Measurements from ENCODE around the gene THOC2.
"Not testable (repeated sequence)": the region's sequence is repeated elsewhere in the genome, so short reads cannot be mapped to it uniquely, and the experiment has no call there.

THOC2 gene

GRCh38 chrX:123734079-123734478 lies 1.2 kb upstream of the THOC2 start:
- DNase-seq: not testable (repeated sequence)

DNA sequence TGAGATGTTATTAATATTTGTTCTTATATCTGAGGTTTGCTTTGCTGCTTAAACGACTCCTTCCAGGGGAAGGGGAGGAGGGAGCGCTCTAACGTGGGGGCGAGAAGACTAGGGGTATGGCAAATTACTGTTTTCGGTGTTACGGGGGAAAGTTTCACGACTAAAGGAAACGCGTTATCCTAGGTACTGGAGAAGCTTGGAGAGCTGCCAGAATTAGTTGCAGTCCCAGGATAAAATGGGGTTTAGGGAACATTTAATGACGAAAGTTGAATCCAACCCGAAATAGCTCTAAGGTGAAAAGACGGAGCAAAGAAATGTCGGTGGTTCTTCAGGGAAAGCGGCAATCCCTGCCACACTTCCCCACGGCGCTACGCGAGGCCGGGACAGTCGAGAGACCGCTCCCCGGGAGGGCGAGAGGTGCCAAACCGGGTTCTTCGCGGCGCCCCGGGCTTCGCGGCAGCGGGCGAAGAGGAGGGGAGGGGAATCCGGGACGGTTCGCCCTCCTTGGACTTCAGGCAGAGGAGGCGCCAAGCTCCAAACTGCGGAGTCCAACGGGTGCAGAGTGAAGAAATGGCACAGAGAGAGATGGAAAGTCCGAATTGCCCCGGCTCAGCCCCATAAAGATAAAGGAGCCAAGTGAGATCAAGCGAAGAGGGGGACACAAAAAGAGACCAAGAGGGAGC lies 724 bp downstream of the THOC2 start:
- no peak for DNase-seq

GRCh38 chrX:123731258-123731986 lies 1.4 kb downstream of the THOC2 start:
- DNase-seq: no peak

DNA sequence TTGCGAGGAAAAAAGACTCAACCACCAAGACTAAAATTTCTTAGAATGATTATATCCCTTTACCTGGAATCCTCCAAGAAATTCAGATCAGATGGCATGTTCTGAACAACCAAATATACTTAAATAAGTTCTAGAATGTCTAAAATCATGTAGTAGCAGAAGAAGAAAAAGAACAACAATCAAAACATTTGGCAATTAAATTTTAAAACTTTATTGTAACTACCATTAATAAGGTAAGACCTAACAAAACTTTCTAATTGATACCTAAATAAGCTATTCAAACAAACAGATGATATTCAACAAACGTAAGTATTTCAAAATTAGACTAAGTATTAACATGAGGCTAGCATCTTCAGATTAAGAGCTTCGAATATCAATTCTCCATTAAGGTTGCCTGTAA lies 4.3 kb downstream of the THOC2 start:
- no peak for DNase-seq

- no peak for DNase-seq
These were observed 4.8 kb downstream of the THOC2 start for GRCh38 chrX:123728016-123728415.

DNA sequence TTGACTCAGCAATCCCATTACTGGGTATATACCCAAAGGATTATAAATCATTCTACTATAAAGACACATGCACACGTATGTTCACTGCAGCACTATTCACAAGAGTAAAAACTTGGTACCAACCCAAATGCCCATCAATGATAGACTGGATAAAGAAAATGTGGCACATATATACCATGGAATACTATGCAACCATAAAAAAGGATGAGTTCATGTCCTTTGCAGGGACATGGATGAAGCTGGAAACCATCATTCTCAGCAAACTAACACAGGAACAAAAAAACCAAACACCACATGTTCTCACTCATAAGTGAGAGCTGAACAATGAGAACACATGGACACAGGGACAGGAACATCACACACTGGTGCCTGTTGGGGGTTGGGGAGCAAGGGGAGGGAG lies 10.7 kb downstream of the THOC2 start:
- DNase-seq: not testable (repeated sequence)

DNA sequence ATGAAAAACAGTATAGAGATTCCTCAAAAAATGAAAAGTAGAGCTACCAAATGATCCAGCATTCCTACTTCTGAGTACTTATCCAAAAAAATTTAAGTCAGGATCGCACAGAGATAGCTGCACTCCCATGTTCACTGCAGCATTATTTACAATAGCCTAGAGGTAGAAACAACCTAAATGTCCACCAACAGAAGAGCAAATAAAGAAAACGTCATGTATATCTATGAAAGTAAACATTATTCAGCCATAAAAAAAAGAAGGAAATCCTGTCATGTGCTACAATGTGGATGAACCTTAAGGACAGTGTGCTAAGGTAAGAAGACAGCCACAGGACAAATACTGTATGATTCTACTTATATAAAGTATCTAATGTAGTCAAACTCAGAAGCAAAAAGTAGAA lies 12.4 kb downstream of the THOC2 start:
- DNase-seq: no peak

DNA sequence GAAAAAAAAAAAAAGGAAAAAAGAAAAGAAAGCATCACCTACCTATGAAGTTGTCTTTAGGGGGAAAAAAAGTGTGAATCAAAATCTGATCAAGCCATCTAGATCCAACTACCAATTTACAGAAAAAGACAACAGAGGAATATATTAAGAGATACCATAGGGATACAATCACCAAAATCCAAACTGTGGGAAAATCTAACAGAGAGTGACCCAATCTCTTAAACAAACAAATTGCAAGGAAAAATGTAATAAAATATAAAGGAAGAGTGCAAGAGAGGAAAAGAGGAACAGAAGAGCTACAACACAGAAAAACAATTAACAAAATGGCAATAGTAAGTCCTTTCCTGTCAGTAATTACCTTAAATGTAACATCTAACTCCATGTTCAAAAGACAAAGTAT lies 19.0 kb downstream of the THOC2 start:
- no peak for DNase-seq

DNA sequence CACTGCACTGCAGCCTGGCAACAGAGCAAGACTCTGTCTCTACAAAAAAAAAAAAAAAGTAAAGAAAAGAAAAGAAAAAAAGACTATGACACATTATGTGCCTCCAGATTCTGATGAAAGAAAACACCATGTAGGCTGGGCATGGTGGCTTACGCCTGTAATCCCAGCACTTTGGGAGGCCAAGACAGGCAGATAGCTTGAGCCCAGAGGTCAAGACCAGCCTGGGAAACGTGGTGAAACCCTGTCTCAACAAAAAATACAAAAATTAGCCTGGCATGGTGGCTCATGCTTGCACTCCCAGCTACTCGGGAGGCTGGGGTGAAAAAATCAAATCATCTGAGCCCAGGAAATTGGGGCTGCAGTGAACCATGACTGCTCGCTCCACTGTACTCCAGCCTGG lies 19.4 kb downstream of the THOC2 start:
- DNase-seq: no peak

- not testable (repeated sequence) for DNase-seq
These were observed 21.7 kb downstream of the THOC2 start for GRCh38 chrX:123711201-123711600.

GRCh38 chrX:123704781-123705180 lies 28.1 kb downstream of the THOC2 start:
- no peak for DNase-seq

DNA sequence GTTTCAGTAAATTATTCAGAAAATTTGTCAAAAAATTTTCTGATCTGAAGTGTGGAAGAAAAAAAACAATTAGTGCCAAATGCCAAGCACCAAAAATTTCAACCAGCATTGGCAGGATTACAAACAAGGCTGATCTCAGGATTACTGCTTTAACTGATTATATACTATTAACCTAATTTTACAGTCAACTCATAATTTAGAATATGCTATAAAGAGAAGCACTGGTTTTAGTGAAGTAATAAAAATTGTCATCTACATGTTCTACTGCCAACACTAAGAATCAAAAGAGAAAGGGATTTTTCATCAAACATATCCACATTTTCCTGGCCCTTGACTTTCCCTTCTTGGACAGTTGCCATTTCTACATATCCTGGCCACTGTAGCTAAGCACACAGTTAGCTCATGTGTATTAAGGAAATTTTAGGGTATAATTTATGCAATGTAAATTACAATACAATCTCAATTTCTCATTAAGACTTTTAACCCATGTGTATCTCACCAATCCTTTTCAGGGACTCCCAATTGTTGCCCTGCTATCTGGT lies 33.8 kb downstream of the THOC2 start:
- no peak for DNase-seq

- DNase-seq: no peak
These were observed 36.5 kb downstream of the THOC2 start for GRCh38 chrX:123696334-123696733.

DNA sequence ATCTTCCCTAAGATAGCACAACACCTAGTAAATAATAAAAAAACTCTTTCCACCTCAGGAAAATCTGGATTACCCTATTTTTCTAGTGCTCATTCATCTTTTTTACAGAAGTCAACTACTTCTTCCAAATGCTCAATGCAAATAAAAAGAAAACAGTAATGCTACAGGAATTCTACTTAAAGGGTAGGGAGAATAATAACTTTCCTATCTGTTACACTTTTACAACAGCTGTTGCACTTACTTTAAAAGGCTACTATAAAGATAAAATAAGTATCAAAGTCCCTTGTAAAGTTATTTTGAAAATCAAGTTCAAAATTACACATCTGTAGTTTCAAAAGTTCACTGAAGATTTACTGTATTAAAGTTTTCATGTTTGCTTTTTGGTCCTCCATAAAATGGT lies 37.6 kb downstream of the THOC2 start:
- DNase-seq: no peak

- DNase-seq: no peak
These were observed 41.1 kb downstream of the THOC2 start for GRCh38 chrX:123691776-123692175.

DNA sequence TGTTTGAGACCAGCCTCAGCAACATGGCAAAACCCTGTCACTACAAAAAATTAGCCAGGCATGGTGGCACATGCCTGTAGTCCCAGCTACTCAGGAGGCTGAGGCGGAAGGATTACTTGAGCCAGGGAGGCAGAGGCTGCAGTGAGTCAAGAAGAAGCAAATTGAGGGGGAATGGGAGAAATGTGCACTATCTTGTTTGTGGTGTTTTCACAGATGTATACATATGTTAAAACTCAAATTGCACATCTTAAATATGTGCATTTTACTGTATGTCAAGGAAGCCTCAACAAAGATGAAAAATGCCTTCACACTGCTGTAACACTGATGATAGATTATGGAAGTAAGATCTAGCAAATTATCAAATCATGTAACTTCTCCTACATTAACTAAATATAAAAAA lies 44.3 kb downstream of the THOC2 start:
- DNase-seq: no peak

DNA sequence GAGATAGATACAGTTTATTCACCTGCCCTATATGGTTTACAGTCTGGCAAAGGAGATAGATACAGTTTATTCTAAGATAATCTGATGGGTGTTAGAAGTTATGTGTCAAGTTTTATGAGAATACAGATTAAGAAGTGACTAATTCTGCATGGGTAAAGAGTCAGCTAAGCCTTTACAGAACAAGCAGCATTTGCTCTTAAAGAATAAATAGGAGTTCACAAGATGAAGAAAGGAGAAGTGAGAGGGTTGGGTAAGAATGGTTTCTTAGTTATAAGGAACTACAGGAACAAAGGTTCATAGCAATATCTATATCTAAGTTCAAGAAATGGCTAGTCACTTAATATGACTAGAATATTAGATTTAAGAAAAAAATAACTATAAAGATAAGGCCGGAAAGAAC lies 47.6 kb downstream of the THOC2 start:
- DNase-seq: no peak

DNA sequence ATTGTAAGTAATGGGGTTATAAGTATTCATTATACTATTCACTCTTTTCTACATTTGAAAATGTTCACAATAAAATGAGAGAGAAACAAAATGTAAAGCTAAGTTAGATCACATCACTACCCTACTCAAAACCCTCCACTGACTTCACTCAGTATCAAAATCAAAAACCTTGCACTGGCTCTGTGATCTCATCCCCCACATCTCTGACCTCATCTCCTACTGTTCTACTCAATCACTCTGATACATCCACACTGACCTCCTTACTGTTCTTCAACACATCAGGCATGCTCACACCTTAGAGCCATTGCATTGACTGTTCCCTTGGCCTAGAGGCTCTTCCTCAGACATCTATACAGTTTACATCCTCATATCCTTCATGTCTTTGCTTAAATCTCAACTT lies 50.7 kb downstream of the THOC2 start:
- DNase-seq: no peak

DNA sequence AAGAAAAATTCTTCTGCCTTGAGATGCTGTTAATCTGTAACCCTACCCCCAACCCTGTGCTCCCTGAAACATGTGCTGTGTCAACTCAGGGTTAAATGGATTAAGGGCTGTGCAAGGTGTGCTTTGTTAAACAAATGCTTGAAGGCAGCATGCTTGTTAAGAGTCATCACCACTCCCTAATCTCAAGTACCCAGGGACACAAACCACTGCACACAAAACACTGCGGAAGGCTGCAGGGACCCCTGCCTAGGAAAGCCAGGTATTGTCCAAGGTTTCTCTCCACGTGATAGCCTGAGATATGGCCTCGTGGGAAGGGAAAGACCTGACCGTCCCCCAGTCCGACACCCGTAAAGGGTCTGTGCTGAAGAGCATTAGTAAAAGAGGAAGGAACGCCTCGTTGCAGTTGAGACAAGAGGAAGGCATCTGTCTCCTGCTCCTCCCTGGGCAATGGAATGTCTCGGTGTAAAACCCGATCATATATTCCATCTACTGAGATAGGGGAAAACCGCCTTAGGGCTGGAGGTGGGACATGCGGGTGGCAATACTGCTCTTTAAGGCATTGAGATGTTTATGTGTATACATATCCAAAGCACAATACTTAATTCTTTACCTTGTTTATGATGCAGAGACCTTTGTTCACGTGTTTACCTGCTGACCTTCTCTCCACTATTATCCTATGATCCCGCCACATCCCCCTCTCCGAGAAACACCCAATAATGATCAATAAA lies 53.0 kb downstream of the THOC2 start:
- not testable (repeated sequence) for DNase-seq

DNA sequence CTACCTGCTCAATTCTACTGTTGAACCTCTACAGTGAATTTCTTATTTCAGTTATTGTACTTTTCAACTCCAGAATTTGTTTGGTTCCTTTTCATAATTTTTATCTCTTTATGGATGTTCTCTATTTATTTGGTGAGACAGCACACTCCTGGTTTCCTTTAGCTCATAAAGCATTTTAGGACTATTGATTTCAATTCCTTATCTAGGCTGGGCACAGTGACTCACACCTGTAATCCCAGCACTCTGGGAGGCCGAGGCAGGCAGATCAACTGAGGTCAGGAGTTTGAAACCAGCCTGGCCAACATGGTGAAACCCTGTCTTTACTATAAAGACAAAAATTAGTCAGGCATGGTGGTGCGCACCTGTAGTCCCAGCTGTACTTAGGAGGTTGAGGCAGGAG lies 57.7 kb downstream of the THOC2 start:
- no peak for DNase-seq

GRCh38 chrX:123673813-123674212 lies 59.0 kb downstream of the THOC2 start:
- DNase-seq: no peak

- DNase-seq: no peak
These were observed 67.7 kb downstream of the THOC2 start for GRCh38 chrX:123665197-123665596.

GRCh38 chrX:123664467-123665167 lies 68.2 kb downstream of the THOC2 start:
- not testable (repeated sequence) for DNase-seq

All from activated effector memory CD4-positive, alpha-beta T cell treated with Interleukin-2 at 50 U/mL for 16 hours (primary cell).